GM12878 (cell line): Measurements from ENCODE around the gene CKLF. TPM values are rescaled to one million over a fixed set of nuclear protein-coding genes. Genes with fewer than 3 reads are reported as not detected.

ENCODE experiments used
- ATAC-seq: fragments of 200-7000 bp; cut with Tn5 transposase; 3 replicates; pipeline ENCODE4 v1.9.1; 2020; ENCODE audit warnings: mild to moderate bottlenecking, moderate library complexity
- BruUV-seq: library from RNA; stranded (reverse); fragments of 400-500 nt; replicated peaks from 2 replicates; lab custom pipeline; 2021; lab: Mats Ljungman, UMichigan
- CTCF ChIA-PET: fragments of 300-600 bp; sonication (Branson Sonifier 250); formaldehyde crosslinking; extraction: SDS; loops from one replicate; lab custom pipeline; 2021; ENCODE audit warnings: inconsistent platforms; lab: Yijun Ruan, JAX
- POLR2A ChIA-PET: fragments of 350-600 bp; formaldehyde crosslinking; extraction: SDS; loops from one replicate; lab custom pipeline; 2021; ENCODE audit warnings: inconsistent platforms; lab: Charles Lee
- RAD21 ChIA-PET: fragments of 300-600 bp; sonication (Branson Sonifier 250); formaldehyde crosslinking; loops from one replicate; lab custom pipeline; 2023; ENCODE audit warnings: antibody characterized with exemption; ENCODE audit not compliant: unreplicated experiment; lab: Charles Lee
- SMC1A ChIA-PET: fragments of 300-600 bp; sonication (Branson Sonifier 250); formaldehyde crosslinking; loops from one replicate; lab custom pipeline; 2023; ENCODE audit not compliant: unreplicated experiment, uncharacterized antibody; lab: Charles Lee
- DNase-seq: peaks from one replicate; pipeline ENCODE4 v3.0.0-alpha.2; 2011; ENCODE audit warnings: low read depth, low spot score
- FAIRE-seq: peaks from 3 replicates; lab custom pipeline; 2011; peaks lifted over from hg19 to GRCh38; lab: Jason Lieb, UNC
- H2AFZ ChIP-seq: 2 replicates; pipeline ENCODE4 v1.6.0; 2011; ENCODE audit warnings: low read depth, low read length, control low read depth; ENCODE audit not compliant: control insufficient read depth
- H3K27ac ChIP-seq: 2 replicates; pipeline ENCODE4 v1.5.1; 2011; ENCODE audit warnings: control low read depth; ENCODE audit not compliant: control insufficient read depth, insufficient read depth
- H3K27me3 ChIP-seq, 2 experiments: replicated peaks in 1 of 2; 2 replicates each; pipeline versions ENCODE4 v1.6.0 to v1.6.1; 2011; ENCODE audit warnings: low read length in 1 of 2; ENCODE audit not compliant: control insufficient read depth in 2 of 2, insufficient read depth in 2 of 2
- H3K36me3 ChIP-seq, 2 experiments: 2 replicates each; pipeline ENCODE4 v1.5.1; 2011; ENCODE audit warnings: low read length in 1 of 2; ENCODE audit not compliant: control insufficient read depth in 2 of 2, insufficient read depth in 2 of 2
- H3K4me1 ChIP-seq: 2 replicates; pipeline ENCODE4 v1.6.1; 2011; ENCODE audit warnings: mild to moderate bottlenecking, low read length, moderate library complexity, mixed read lengths; ENCODE audit not compliant: control insufficient read depth, insufficient read depth
- H3K4me2 ChIP-seq: 2 replicates; pipeline ENCODE4 v1.6.0; 2011; ENCODE audit warnings: control low read depth; ENCODE audit not compliant: control insufficient read depth, insufficient read depth
- H3K4me3 ChIP-seq: fragments of 200-600 bp; sonication (generic); 2 replicates; pipeline ENCODE4 v1.5.1; 2016
- H3K79me2 ChIP-seq: 2 replicates; pipeline ENCODE4 v1.6.0; 2011; ENCODE audit warnings: low read length; ENCODE audit not compliant: control insufficient read depth, insufficient read depth
- H3K9ac ChIP-seq: 2 replicates; pipeline ENCODE4 v1.8.0; 2011; ENCODE audit warnings: low read length, control low read depth, mixed read lengths; ENCODE audit not compliant: control insufficient read depth, insufficient read depth
- H3K9me3 ChIP-seq: replicated peaks from 3 replicates; pipeline ENCODE4 v1.5.1; 2011; ENCODE audit warnings: mild to moderate bottlenecking, low read length; ENCODE audit not compliant: control insufficient read depth, insufficient read depth
- H4K20me1 ChIP-seq: 2 replicates; pipeline ENCODE4 v1.6.0; 2011; ENCODE audit not compliant: control insufficient read depth, insufficient read depth
- ASH2L ChIP-seq: fragments of 300-600, 200-600 bp; sonication (generic); IDR thresholded peaks from 2 replicates; pipeline ENCODE4 v1.6.1; 2017; ENCODE audit warnings: low read depth, mild to moderate bottlenecking, borderline replicate concordance
- CHD4 ChIP-seq: fragments of 200-600 bp; sonication (generic); IDR thresholded peaks from 2 replicates; pipeline ENCODE4 v1.6.1; 2016; ENCODE audit warnings: mild to moderate bottlenecking
- GABPA ChIP-seq: IDR thresholded peaks from 2 replicates; pipeline ENCODE4 v1.6.1; 2014; ENCODE audit warnings: antibody characterized with exemption, low read depth, mild to moderate bottlenecking, inconsistent platforms
- MLLT1 ChIP-seq: fragments of 450-650 bp; IDR thresholded peaks from 2 replicates; pipeline ENCODE4 v1.6.1; 2016; ENCODE audit warnings: mild to moderate bottlenecking
- MXI1 ChIP-seq: fragments of 150-350 bp; IDR thresholded peaks from 2 replicates; pipeline ENCODE4 v1.6.1; 2011; ENCODE audit warnings: low read depth, mild to moderate bottlenecking, inconsistent platforms, low read length, improper control_type of control experiment
- POLR2AphosphoS2 ChIP-seq: IDR thresholded peaks from 2 replicates; pipeline ENCODE4 v1.6.1; 2011; ENCODE audit warnings: low read depth, mild to moderate bottlenecking, low read length, improper control_type of control experiment, moderate library complexity
- RUNX3 ChIP-seq: IDR thresholded peaks from 2 replicates; pipeline ENCODE4 v1.6.1; 2012; ENCODE audit warnings: low read length, inconsistent platforms
- ZZZ3 ChIP-seq: IDR thresholded peaks from 2 replicates; pipeline ENCODE4 v1.6.1; 2011; ENCODE audit warnings: low read depth; ENCODE audit not compliant: control insufficient read depth, insufficient read length
- WGBS: methylation state at CpG from one replicate; pipeline ENCODE4 v1.1.6; 2016; ENCODE audit warnings: low lambda C conversion rate; ENCODE audit not compliant: insufficient replicate concordance, insufficient coverage; ENCODE audit errors: missing lambda C conversion rate; 5-methylcytosine and 5-hydroxymethylcytosine counted together
- in situ Hi-C: fragments of 300-500 bp; cut with MboI; formaldehyde crosslinking; loops from 9 replicates; pipeline ENCODE4 v1.14.3; 2018; ENCODE audit warnings: mixed read lengths
- intact Hi-C: fragments of 100-400 bp; cut with micrococcal nuclease; formaldehyde crosslinking; loops from one replicate; pipeline ENCODE4 v1.14.2; 2022; ENCODE audit not compliant: unreplicated experiment
- polyA plus RNA-seq, 11 experiments: library from polyadenylated mRNA; depleted of rRNA in 4 of 11; unstranded in 6 of 11; stranded (reverse) in 5 of 11; fragments of >200 nt; fragmentation: Nextera tagmentation in 4 of 11; fragmentation: Illumina TruSeq in 1 of 11; extraction: Ambion mirVana in 4 of 11; extraction: Trizol in 1 of 11; gene quantifications; 1 replicate in 1 of 11; 2 replicates in 10 of 11; pipeline versions ENCODE4 v1.2.1 to v1.2.3, GENCODE V29; 2011 to 2016; ENCODE audit warnings: inconsistent platforms in 2 of 11, missing spikeins in 2 of 11, low read depth in 1 of 11
- total RNA-seq, 4 experiments: library from RNA; depleted of rRNA in 3 of 4; stranded (reverse); fragments of >200 nt in 3 of 4; fragmentation: Illumina TruSeq in 1 of 4; extraction: Trizol in 1 of 4; gene quantifications; 2 replicates each; pipeline versions ENCODE4 v1.2.1 to v1.2.3, GENCODE V29; 2013 to 2021
- TF ChIP-seq, protein P1 (sequence below): IDR thresholded peaks from 2 replicates; pipeline ENCODE4 v1.6.1; 2012; ENCODE audit warnings: mild to moderate bottlenecking, low read depth, low read length
- TF ChIP-seq, protein P2 (sequence below): IDR thresholded peaks from 2 replicates; pipeline ENCODE4 v1.6.1; 2012; ENCODE audit warnings: low read length, inconsistent platforms
- TF ChIP-seq, protein P3 (sequence below): IDR thresholded peaks from 2 replicates; pipeline ENCODE4 v1.6.1; 2011; ENCODE audit warnings: borderline replicate concordance, low read depth, mild to moderate bottlenecking, moderate library complexity, mixed read lengths, low read length; ENCODE audit not compliant: insufficient read depth; ENCODE audit errors: extremely low read length
- TF ChIP-seq, protein P4 (sequence below): fragments of 450-650 bp; IDR thresholded peaks from 2 replicates; pipeline ENCODE4 v1.6.1; 2016; ENCODE audit warnings: mild to moderate bottlenecking

Gene CKLF
- total and polyA plus RNA-seq, 10 of the 15 experiments (the other 5 are each of a cell fraction or from before 2014, with no cell fraction given), result 40.8 to 193 (median 109) TPM

GRCh38 chr16:66599726-66600125 is 47.4 kb downstream of the CKLF start:
- Histone ChIP-seq H3K27me3 (no peaks in the 10 kb centered on the region), H3K4me3 (no peak overlapping the region), H3K36me3 (no peaks in the 10 kb centered on the region), H3K4me2 (no peak overlapping the region), H2AFZ (no peak overlapping the region), H3K9ac (no peak overlapping the region), H3K9me3 (peaks cover 14% of the 10 kb centered on the region; the same call in 2 of the 3 replicates), H3K4me1 (peaks cover 20% of the 10 kb centered on the region), H3K79me2 (no peaks in the 10 kb centered on the region), H4K20me1 (no peaks in the 10 kb centered on the region), H3K27ac (no peak overlapping the region)
- DNase-seq (no peak), ATAC-seq (no peak), FAIRE-seq (no peak)
- BruUV-seq, result no TSS peak
- POLR2A ChIA-PET, result interaction anchor here (0.6 kb wide), 1 partner anchor 428 kb away, joined by 6 read pairs; no protein-coding TSS in a partner anchor
- intact Hi-C loops, result no loop called here
- WGBS, result 7% methylated on average over 4 of the region's 4 CpGs
- CTCF ChIA-PET, result interaction anchor here (1.0 to 1.5 kb wide), 2 partner anchors 9 kb away, joined by 3 read pairs; no protein-coding TSS in a partner anchor
- in situ Hi-C loops, result no loop called here
- no peak for TF ChIP-seq ZZZ3
- no peak for TF ChIP-seq CHD4
- TF ChIP-seq, protein P1, sequence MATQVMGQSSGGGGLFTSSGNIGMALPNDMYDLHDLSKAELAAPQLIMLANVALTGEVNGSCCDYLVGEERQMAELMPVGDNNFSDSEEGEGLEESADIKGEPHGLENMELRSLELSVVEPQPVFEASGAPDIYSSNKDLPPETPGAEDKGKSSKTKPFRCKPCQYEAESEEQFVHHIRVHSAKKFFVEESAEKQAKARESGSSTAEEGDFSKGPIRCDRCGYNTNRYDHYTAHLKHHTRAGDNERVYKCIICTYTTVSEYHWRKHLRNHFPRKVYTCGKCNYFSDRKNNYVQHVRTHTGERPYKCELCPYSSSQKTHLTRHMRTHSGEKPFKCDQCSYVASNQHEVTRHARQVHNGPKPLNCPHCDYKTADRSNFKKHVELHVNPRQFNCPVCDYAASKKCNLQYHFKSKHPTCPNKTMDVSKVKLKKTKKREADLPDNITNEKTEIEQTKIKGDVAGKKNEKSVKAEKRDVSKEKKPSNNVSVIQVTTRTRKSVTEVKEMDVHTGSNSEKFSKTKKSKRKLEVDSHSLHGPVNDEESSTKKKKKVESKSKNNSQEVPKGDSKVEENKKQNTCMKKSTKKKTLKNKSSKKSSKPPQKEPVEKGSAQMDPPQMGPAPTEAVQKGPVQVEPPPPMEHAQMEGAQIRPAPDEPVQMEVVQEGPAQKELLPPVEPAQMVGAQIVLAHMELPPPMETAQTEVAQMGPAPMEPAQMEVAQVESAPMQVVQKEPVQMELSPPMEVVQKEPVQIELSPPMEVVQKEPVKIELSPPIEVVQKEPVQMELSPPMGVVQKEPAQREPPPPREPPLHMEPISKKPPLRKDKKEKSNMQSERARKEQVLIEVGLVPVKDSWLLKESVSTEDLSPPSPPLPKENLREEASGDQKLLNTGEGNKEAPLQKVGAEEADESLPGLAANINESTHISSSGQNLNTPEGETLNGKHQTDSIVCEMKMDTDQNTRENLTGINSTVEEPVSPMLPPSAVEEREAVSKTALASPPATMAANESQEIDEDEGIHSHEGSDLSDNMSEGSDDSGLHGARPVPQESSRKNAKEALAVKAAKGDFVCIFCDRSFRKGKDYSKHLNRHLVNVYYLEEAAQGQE, result no peak
- TF ChIP-seq, protein P2, sequence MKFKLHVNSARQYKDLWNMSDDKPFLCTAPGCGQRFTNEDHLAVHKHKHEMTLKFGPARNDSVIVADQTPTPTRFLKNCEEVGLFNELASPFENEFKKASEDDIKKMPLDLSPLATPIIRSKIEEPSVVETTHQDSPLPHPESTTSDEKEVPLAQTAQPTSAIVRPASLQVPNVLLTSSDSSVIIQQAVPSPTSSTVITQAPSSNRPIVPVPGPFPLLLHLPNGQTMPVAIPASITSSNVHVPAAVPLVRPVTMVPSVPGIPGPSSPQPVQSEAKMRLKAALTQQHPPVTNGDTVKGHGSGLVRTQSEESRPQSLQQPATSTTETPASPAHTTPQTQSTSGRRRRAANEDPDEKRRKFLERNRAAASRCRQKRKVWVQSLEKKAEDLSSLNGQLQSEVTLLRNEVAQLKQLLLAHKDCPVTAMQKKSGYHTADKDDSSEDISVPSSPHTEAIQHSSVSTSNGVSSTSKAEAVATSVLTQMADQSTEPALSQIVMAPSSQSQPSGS, result no peak
- TF ChIP-seq, protein P3, sequence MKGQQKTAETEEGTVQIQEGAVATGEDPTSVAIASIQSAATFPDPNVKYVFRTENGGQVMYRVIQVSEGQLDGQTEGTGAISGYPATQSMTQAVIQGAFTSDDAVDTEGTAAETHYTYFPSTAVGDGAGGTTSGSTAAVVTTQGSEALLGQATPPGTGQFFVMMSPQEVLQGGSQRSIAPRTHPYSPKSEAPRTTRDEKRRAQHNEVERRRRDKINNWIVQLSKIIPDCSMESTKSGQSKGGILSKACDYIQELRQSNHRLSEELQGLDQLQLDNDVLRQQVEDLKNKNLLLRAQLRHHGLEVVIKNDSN, result no peak
- TF ChIP-seq GABPA, result no peak
- TF ChIP-seq, protein P4, sequence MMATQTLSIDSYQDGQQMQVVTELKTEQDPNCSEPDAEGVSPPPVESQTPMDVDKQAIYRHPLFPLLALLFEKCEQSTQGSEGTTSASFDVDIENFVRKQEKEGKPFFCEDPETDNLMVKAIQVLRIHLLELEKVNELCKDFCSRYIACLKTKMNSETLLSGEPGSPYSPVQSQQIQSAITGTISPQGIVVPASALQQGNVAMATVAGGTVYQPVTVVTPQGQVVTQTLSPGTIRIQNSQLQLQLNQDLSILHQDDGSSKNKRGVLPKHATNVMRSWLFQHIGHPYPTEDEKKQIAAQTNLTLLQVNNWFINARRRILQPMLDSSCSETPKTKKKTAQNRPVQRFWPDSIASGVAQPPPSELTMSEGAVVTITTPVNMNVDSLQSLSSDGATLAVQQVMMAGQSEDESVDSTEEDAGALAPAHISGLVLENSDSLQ, result no peak
- TF ChIP-seq MXI1, result no peak
- TF ChIP-seq MLLT1, result no peak
- TF ChIP-seq RUNX3, result no peak
- TF ChIP-seq POLR2AphosphoS2, result no peak
- no peak for TF ChIP-seq ASH2L
- RAD21 ChIA-PET, result interaction anchor here (0.7 kb wide), 1 partner anchor 30 kb away, joined by 4 read pairs; no protein-coding TSS in a partner anchor
- SMC1A ChIA-PET, result interaction anchor here (1.0 kb wide), 2 partner anchors 9 to 137 kb away, joined by 3 read pairs; no protein-coding TSS in a partner anchor
